ENCODE measurements around the gene ARHGEF2. TPM values are rescaled to one million over a fixed set of nuclear protein-coding genes. Genes with fewer than 3 reads are reported as not detected.

The ARHGEF2 gene
- total and polyA plus RNA-seq, 2 donors from 2014 or later = 32.3 to 99.6 TPM

- Histone ChIP-seq H3K4me3 (ENCODE audit: low read length in 3 of 3) (no peak overlapping the region), H3K27ac (ENCODE audit: low read depth in 2 of 2, low read length in 2 of 2) (no peak overlapping the region), H3K4me1 (ENCODE audit: control insufficient read depth in 2 of 3, insufficient read depth in 2 of 3, low read depth in 1 of 3, low read length in 3 of 3) (no peaks in the 10 kb centered on the region), H3K9me3 (ENCODE audit: control insufficient read depth in 2 of 3, insufficient read depth in 1 of 3, low read length in 3 of 3) (no peaks in the 10 kb centered on the region), H3K27me3 (ENCODE audit: control insufficient read depth, insufficient read depth, low read length) (no peaks in the 10 kb centered on the region), H3K36me3 (ENCODE audit: control insufficient read depth in 2 of 3, insufficient read depth in 3 of 3, low read length in 3 of 3) (peaks cover 3 to 47% (median 32%) of the 10 kb centered on the region in 3 donors), H3K9ac (ENCODE audit: low read length in 3 of 3) (no peak overlapping the region)
- TF ChIP-seq CTCF (IDR thresholded peaks at IDR 0.05; ENCODE audit: borderline replicate concordance, extremely low read depth, insufficient read depth) = no peak
- intact Hi-C loops (cut with DNase I) = no loop called here
- DNase-seq (no peak), FAIRE-seq (no peak)
These were observed 78.7 kb downstream of the ARHGEF2 start for GRCh38 chr1:155899683-155900082.

GRCh38 chr1:155898888-155899287 lies 79.5 kb downstream of the ARHGEF2 start:
- Histone ChIP-seq H3K36me3 (ENCODE audit: control insufficient read depth in 2 of 3, insufficient read depth in 3 of 3, low read length in 3 of 3) (peaks cover 3 to 39% (median 24%) of the 10 kb centered on the region in 3 donors), H3K27me3 (ENCODE audit: control insufficient read depth, insufficient read depth, low read length) (no peaks in the 10 kb centered on the region), H3K4me1 (ENCODE audit: control insufficient read depth in 2 of 3, insufficient read depth in 2 of 3, low read depth in 1 of 3, low read length in 3 of 3) (peaks cover 0 to 2% (median 0%) of the 10 kb centered on the region in 3 donors), H3K9me3 (ENCODE audit: control insufficient read depth in 2 of 3, insufficient read depth in 1 of 3, low read length in 3 of 3) (no peaks in the 10 kb centered on the region), H3K27ac (ENCODE audit: low read depth in 2 of 2, low read length in 2 of 2) (no peak overlapping the region), H3K4me3 (ENCODE audit: low read length in 3 of 3) (no peak overlapping the region), H3K9ac (ENCODE audit: low read length in 3 of 3) (no peak overlapping the region)
- intact Hi-C loops (cut with DNase I) = no loop called here
- no peak for FAIRE-seq
- no peak for TF ChIP-seq CTCF (IDR thresholded peaks at IDR 0.05; ENCODE audit: borderline replicate concordance, extremely low read depth, insufficient read depth)
- DNase-seq = no peak

- intact Hi-C loops (cut with DNase I) = no loop called here
- Histone ChIP-seq H3K9me3 (ENCODE audit: control insufficient read depth in 2 of 3, insufficient read depth in 1 of 3, low read length in 3 of 3) (no peaks in the 10 kb centered on the region), H3K27ac (ENCODE audit: low read depth in 2 of 2, low read length in 2 of 2) (no peak overlapping the region), H3K9ac (ENCODE audit: low read length in 3 of 3) (no peak overlapping the region), H3K4me3 (ENCODE audit: low read length in 3 of 3) (no peak overlapping the region), H3K4me1 (ENCODE audit: control insufficient read depth in 2 of 3, insufficient read depth in 2 of 3, low read depth in 1 of 3, low read length in 3 of 3) (peaks cover 0 to 10% (median 5%) of the 10 kb centered on the region in 3 donors), H3K36me3 (ENCODE audit: control insufficient read depth in 2 of 3, insufficient read depth in 3 of 3, low read length in 3 of 3) (peaks cover 3 to 36% (median 21%) of the 10 kb centered on the region in 3 donors), H3K27me3 (ENCODE audit: control insufficient read depth, insufficient read depth, low read length) (no peaks in the 10 kb centered on the region)
- no peak for FAIRE-seq
- no peak for DNase-seq
- TF ChIP-seq CTCF (IDR thresholded peaks at IDR 0.05; ENCODE audit: borderline replicate concordance, extremely low read depth, insufficient read depth) = no peak
These were observed 80.6 kb downstream of the ARHGEF2 start for GRCh38 chr1:155897746-155898145.

Small RNAs within 50 kb of the gene (microRNA-seq; reads per million reads assigned to microRNA genes)
- not detected for gene MIR6738

Other genes starting within 250 kb of the ARHGEF2 start
- gene GON4L, start 121.3 kb downstream of the ARHGEF2 start, total RNA-seq = 62.1 TPM
- 14.2 TPM for gene GON4L, start 121.3 kb downstream of the ARHGEF2 start, polyA plus RNA-seq (ENCODE audit: insufficient read depth, low read depth, low replicate concordance)
- 16.8 TPM for gene SYT11, start 119.0 kb downstream of the ARHGEF2 start, total RNA-seq
- gene SYT11, start 119.0 kb downstream of the ARHGEF2 start, polyA plus RNA-seq (ENCODE audit: insufficient read depth, low read depth, low replicate concordance) = 8.4 TPM
- gene RIT1, start 67.2 kb downstream of the ARHGEF2 start, total RNA-seq = 40.8 TPM
- 33.2 TPM for gene RIT1, start 67.2 kb downstream of the ARHGEF2 start, polyA plus RNA-seq (ENCODE audit: insufficient read depth, low read depth, low replicate concordance)
- 57.4 TPM for gene KHDC4, start 44.1 kb downstream of the ARHGEF2 start, total RNA-seq
- gene KHDC4, start 44.1 kb downstream of the ARHGEF2 start, polyA plus RNA-seq (ENCODE audit: insufficient read depth, low read depth, low replicate concordance) = 19.8 TPM
- gene RXFP4, start 36.9 kb downstream of the ARHGEF2 start, total RNA-seq = not detected
- gene RXFP4, start 36.9 kb downstream of the ARHGEF2 start, polyA plus RNA-seq (ENCODE audit: insufficient read depth, low read depth, low replicate concordance) = 0.32 TPM
- 175 TPM for gene SSR2, start 42.4 kb upstream of the ARHGEF2 start, total RNA-seq
- 300 TPM for gene SSR2, start 42.4 kb upstream of the ARHGEF2 start, polyA plus RNA-seq (ENCODE audit: insufficient read depth, low read depth, low replicate concordance)
- 24.5 TPM for gene UBQLN4, start 75.3 kb upstream of the ARHGEF2 start, total RNA-seq
- 24.6 TPM for gene UBQLN4, start 75.3 kb upstream of the ARHGEF2 start, polyA plus RNA-seq (ENCODE audit: insufficient read depth, low read depth, low replicate concordance)
- 50.8 TPM for gene LAMTOR2, start 76.2 kb upstream of the ARHGEF2 start, total RNA-seq
- gene LAMTOR2, start 76.2 kb upstream of the ARHGEF2 start, polyA plus RNA-seq (ENCODE audit: insufficient read depth, low read depth, low replicate concordance) = 200 TPM
- gene RAB25, start 82.6 kb upstream of the ARHGEF2 start, total RNA-seq = 51.4 TPM
- gene RAB25, start 82.6 kb upstream of the ARHGEF2 start, polyA plus RNA-seq (ENCODE audit: insufficient read depth, low read depth, low replicate concordance) = 73.0 TPM
- 1.7 TPM for gene MEX3A, start 103.9 kb upstream of the ARHGEF2 start, total RNA-seq
- 1.0 TPM for gene MEX3A, start 103.9 kb upstream of the ARHGEF2 start, polyA plus RNA-seq (ENCODE audit: insufficient read depth, low read depth, low replicate concordance)
- 384 TPM for gene LMNA, start 136.2 kb upstream of the ARHGEF2 start, total RNA-seq
- 145 TPM for gene LMNA, start 136.2 kb upstream of the ARHGEF2 start, polyA plus RNA-seq (ENCODE audit: insufficient read depth, low read depth, low replicate concordance)
- gene SEMA4A, start 175.0 kb upstream of the ARHGEF2 start, total RNA-seq = 45.9 TPM
- 16.4 TPM for gene SEMA4A, start 175.0 kb upstream of the ARHGEF2 start, polyA plus RNA-seq (ENCODE audit: insufficient read depth, low read depth, low replicate concordance)
- gene SLC25A44, start 215.6 kb upstream of the ARHGEF2 start, total RNA-seq = 28.1 TPM
- 29.0 TPM for gene SLC25A44, start 215.6 kb upstream of the ARHGEF2 start, polyA plus RNA-seq (ENCODE audit: insufficient read depth, low read depth, low replicate concordance)
- 65.6 TPM for gene PMF1, start 234.5 kb upstream of the ARHGEF2 start, total RNA-seq
- 110 TPM for gene PMF1, start 234.5 kb upstream of the ARHGEF2 start, polyA plus RNA-seq (ENCODE audit: insufficient read depth, low read depth, low replicate concordance)

Measured in kidney (tissue), 14 donors.